Measurements from ENCODE around the gene GRIP2. TPM values are rescaled to one million over a fixed set of nuclear protein-coding genes. Genes with fewer than 3 reads are reported as not detected.

Gene GRIP2
- total RNA-seq, 2 donors from 2014 or later, result 3.7 to 3.9 TPM

DNA sequence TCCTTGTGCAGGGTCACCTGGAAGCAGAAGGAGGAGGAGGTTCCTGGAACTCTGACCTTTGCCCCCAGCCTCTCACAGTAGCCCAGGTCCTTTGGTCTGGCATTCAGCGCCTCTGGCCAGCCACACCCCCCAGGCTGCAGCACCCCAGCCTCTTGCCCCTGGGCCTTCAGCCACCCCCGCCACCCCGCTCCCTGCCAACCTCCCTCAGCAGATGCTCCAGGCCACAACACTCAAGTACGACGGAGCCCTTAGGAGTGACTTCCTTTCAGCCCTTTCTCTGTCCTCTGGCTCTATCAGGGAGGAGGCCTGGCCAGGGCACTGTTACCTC, 45.2 kb downstream of the GRIP2 start:
- intact Hi-C loops (cut with DNase I), result no loop called here
- DNase-seq (ENCODE audit: low spot score), result peak; percentile 40

DNA sequence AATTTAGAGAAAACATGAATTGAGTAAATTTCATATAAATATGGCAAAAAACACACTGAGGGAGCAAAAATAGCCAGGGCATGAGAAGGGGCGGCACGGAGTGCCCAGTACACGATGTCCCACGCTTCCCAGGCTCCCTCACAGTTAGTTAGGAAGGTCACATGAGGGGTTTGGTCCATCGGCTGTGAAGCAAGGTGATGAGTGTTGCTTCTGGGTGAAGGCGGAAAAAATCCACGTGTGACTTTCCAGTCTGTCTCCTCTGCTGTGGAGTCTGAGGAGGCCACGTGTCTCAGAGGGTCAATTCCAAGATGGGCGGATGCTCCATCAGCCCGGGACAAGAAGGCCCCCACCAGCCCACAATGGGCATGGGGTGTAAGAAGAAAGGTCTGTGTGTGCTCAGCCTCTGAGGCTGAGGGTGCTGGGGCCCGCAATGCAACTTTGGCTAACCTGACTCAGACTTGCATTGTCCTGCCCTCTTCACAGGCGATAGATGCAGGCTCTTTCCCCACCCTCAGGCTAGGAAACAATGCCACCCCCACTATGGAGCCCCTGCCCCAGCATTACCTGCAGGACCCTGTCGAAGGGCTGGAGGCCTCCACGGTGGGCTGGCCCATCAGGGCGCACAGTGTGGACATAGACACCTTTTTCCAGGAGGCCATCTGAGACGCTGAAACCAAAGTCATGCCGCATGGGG, 45.7 kb downstream of the GRIP2 start:
- intact Hi-C loops (cut with DNase I), result no loop called here
- peak; percentile 17 for DNase-seq (ENCODE audit: low spot score)

DNA sequence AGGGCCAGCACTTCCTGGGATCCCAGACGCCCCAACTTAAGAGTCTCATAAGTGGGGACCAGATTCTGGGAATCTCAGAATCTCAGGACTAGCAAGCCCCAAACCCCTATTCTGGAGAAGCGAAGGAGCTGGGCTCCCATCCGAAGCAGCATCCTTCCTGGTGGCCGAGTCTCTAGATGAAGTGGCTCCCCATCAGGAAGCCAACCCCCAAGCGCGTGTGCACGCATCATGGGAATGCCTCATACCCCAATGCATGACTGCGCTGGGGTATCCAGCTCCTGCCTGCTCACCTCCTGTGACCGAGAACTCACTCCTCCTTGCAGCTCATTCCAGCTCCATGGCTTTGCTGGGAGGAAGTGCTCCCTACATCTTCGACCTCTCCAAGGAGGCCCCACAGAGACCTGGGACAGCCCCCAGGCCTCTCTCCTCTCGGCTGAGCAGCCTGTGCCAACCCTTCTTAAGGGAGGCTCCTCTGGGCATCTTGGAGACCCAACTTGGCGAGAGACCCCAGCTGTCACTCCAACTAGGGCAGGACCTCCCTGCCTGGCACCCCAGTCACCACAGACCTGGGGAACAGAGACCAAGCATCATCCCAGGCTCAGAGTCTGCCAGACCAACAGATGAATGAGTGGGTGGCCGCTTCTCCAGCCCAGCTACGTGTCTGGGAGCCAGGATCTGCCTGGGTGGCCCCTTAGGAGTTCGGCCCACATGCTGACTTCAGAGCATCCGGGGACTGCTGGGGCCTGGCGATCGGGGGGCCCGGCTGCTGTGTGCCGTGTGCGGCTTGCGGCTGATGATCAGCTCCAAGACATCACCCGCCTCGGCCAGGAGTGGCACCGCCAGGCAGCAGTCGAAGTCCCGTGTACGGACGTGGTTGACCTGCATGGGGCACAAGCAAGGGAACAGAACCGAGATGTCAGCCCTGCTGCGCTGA, 46.9 kb downstream of the GRIP2 start:
- intact Hi-C loops (cut with DNase I), result no loop called here
- DNase-seq (ENCODE audit: low spot score), result peak; percentile 50

DNA sequence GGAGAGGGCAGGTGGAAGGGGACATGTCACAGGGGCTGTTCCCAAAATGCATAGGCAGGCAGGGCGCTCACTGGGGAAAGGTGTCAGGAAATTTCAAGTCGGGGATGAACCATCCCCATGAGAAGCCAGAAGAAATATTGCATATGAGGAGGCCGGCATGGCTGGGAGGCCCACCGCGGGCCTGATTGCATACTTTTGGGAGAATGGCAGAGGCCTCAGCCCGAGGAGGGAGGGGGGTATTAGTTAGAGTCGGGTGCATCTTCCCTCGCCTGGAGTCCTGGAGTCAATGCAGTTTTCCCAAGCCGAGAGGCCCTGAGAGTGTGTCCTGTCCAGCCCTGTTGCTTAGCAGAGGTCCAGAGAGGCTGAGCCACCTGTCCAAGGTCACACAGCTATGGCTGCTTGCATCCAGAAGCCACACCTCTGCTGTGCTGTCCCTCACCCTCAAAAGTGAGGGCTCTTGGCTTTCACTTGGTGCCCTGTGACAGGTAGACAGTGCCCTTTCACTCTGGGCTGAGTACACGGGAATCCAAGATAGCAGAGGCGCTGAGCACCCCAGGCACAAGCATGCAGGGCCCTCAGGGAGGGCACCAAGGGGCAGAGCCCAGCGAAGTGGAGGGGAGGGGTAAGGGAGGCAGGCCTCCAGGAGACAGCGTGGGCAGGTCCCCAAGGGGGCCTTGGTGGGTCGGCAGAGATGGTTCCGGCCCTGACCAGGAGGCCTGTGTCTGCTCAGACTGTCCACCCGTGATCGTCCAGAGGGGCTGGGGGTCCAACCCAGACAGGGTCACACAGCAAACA, 48.5 kb downstream of the GRIP2 start:
- intact Hi-C loops (cut with DNase I), result no loop called here
- peak; percentile 52 for DNase-seq (ENCODE audit: low spot score)

DNA sequence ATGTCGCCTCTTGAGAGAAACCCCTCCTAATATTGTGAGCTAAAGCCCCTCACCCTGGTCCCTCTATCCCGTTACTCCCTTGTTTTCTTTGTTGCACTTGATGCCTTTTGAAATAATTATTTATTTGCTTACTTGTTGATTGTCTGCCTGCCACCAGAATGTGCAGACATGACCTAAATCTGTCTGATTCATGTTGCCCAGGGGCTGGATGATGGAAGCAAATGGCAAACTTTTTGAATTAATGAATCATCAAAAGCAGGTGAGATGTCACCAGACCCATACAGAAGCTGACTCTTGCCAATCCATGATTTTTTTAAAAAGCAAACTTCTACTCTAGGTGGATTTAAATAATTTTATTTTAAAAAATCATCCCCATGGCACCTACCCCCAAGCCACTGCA, 49.3 kb downstream of the GRIP2 start:
- DNase-seq (ENCODE audit: low spot score), result no peak
- intact Hi-C loops (cut with DNase I), result no loop called here

DNA sequence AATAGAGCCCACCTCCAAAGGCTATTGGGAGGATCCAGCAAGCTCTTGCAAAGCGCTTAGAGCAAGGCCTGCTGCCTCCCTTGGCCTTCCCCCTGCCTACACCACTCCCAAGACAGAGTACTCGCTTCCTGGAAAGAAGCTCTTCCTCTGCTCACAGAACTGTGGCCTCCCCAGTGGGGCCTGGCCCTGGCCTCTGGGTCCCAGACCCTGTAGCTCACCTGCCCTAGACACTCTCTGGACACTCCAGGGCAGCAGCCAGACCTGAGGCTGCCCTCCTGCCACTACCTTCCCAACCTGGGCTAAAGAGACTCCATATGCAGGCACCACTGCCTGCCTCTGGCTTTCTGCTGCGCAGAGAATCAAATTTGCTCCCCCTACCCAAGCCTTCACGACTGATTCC, 49.9 kb downstream of the GRIP2 start:
- DNase-seq (ENCODE audit: low spot score), result peak; percentile 47
- intact Hi-C loops (cut with DNase I), result no loop called here

DNA sequence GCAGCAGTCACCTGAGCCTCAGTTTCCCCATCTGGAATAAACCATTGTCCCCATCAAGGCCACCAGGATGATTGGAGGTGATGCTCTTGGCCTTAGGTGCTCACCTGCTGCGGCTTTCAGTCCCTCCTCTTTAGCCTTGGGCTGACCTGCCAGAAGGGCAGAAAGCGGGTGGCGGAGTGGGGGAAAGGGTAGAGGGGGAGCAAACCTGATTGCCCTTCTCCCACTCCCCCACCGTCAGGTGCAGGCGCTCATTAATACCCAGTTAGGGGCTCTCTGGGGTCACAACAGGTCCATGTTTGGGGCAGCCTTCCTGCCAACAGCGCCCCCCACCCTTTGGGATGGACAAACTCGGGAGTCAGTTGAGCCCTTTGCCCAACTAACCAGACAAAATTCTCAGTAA, 50.5 kb downstream of the GRIP2 start:
- DNase-seq (ENCODE audit: low spot score), result peak; percentile 24
- intact Hi-C loops (cut with DNase I), result no loop called here

DNA sequence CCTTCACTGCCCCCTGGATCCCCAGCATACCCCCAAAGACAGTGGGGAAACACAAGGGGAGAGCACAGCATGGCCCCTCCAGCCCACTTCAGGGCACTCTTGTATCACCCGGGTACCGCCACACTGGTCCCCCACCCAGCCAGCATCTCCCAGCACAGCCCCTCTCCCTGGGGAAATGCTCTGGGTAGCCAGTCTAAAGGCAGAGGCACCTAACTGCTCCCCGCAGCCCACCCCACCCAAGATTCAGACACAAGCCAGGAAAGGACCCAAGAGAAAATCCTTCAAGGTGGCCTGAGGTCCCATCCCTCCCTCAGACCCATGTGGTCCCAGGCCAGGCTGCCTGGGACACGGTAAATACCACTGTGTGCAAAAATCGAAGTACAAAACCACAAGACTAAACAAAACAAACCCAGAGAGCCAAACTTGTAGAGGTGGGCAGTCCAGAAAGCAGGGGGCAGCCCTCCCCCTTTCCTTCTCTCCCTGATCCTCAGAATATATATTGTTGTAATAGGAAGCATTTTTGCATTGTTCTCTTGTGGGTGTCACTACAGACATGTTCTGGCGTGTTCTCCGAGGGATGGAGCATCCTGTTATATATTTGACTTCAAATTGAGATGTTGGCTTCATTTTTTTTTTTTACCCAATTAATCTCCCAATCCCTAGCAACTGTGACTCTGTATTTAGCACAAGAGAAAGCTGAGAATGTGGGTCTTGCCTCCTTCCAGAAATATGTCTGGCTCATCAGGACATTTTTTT, 51.7 kb downstream of the GRIP2 start:
- peak; percentile 62 for DNase-seq (ENCODE audit: low spot score)
- intact Hi-C loops (cut with DNase I), result no loop called here

DNA sequence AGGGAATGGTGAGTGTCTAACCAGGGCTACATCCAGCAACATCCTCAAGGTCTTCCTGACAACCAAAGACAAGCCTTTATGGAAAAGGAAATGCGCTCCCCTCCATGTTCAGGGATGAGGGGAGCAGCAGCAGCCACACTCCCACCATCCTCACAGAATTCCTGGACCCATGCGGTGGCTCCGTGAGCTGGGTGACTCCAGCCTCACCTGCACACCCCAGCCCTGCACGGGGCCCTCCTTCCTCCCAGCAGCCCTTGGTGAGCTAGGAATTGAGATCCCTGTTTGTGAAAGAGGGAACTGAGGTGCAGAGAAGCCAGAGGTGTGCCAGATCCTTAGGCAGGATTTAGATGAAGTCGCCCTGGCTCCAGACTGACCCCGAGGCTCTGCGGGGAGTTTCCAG, 52.3 kb downstream of the GRIP2 start:
- no peak for DNase-seq (ENCODE audit: low spot score)
- intact Hi-C loops (cut with DNase I), result no loop called here

DNA sequence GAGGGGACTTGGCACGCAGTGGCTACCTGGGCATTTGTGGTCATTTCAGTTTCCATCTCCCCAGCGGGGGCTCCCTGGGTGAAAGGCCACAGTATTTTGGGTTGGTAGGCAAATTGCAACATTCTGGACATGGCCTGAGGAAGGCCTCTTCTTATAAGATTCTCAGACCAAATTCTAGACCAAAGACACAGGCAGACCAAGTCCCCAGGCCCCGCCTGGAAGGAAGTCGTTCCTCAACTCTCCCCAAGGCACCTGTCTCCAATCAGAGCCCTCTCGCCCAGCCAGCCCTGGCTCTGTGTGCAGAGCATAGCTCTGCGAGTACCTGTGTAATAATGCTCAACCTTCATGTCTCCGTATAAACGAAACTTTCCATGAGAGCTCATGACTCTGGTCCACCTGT, 53.1 kb downstream of the GRIP2 start:
- DNase-seq (ENCODE audit: low spot score), result peak; percentile 47
- intact Hi-C loops (cut with DNase I), result no loop called here

DNA sequence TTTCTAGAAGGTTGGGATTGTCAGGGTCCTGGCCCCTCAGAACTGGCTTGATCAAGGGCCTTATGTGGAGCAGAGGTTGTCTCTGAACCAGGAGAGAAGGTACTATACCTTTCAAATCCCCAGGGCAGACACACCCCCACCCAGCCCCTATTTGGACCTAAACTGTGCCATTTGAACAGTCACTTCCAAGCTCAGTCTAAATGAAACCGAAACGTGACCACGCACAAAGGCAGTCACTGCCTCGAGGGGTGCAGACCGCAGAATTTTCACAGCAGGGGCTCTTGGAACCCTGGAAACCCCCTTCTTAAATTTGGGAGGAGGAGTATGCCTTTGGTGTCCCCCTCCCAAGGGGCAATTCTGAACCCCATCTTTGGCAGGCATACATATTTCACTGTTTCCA, 53.7 kb downstream of the GRIP2 start:
- peak; percentile 34 for DNase-seq (ENCODE audit: low spot score)
- intact Hi-C loops (cut with DNase I), result no loop called here

DNA sequence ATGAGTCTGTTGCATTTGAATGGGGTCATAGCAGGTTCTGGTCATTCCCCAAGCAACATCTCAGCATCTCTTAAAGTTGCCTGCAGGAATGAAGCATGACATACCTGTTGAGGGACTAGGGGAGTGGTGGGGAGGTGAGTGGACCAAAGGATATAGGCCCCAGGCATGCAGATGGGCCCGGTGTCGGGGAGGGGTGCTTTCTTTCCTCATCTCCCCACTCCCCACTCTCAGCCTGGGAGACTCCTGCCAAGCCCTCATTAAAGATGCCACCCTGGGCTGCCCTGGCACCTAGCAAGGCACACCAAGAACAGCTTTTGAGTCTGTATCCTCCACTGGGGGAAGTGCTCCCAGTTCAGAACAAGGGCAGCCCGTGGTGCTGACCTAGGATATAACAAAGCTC, 54.2 kb downstream of the GRIP2 start:
- intact Hi-C loops (cut with DNase I), result no loop called here
- peak; percentile 38 for DNase-seq (ENCODE audit: low spot score)

DNA sequence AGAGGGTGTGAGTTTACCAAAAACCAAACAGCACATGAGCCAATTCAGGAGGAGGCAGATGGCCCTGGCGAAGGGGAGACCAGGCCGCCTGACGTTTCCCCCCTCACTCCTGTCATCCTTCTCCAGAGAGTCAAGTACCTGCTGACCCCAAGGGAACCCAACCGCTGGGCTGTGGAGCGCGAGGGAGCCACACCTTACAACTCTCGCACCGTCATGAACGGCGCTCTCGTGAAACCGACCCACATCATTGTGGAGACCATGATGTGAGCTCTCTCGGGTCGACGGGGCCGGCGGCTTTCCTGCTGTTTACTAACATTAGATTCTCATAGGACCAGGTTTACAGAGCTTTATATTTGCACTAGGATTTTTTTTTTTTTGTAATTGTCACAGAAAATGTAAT, 55.4 kb downstream of the GRIP2 start:
- intact Hi-C loops (cut with DNase I), result no loop called here
- DNase-seq (ENCODE audit: low spot score), result peak; percentile 77

DNA sequence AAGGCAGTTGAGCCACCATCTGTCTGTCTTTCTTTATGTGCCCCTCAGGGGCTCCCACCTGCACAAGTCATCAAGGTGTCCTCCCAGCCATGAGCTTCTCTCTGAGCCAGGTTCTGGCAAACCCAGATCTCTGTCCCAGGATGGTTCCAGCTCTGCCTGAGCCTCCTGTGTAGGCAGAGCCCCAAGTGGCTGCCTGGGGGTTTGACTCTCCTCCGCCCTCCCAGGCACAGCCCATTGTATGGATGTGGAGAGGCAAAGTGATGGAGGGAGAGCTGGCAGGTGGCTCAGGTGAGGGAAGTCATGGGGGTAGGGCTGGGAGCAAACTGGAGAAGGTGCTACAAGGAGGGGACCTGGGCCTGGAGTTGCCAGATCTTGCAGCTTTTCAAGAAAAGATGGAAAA, 56.9 kb downstream of the GRIP2 start:
- peak; percentile 57 for DNase-seq (ENCODE audit: low spot score)
- intact Hi-C loops (cut with DNase I), result no loop called here

DNA sequence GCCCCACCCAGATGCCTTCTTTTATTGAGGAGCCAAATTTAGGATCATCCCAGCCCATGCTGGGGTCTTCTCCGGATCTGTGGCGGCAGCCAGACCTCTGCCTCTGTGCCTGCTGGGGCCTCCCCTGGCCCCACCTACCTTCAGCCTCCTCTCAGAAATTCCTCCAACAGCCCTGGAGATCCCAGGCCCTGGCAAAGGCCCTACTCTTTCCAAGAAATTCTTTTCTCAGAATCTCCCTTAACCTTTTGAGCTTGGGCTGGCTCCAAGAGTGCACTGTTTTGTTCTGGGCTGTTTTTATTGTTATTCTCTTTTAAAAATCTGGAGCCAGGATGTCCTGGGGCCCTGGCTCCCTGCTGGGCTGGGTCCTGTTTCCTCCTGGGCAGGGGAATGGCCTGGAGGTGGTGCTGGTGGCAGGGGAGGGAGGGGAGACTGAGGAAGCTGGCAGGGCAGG, 57.8 kb downstream of the GRIP2 start:
- peak; percentile 67 for DNase-seq (ENCODE audit: low spot score)

DNA sequence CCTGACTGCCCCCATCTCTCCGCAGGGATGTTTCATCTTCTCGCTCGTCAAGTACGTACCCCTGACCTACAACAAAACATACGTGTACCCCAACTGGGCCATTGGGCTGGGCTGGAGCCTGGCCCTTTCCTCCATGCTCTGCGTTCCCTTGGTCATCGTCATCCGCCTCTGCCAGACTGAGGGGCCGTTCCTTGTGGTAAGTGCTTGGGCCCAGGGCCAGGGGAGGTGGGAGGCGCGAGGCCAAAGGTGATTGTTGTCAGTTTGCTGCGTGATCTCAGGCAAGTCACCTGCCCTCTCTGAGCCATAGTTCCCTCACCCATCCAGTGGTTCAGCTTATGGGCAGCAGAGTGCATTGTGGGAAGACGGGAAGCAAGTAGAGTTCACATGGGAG, 58.5 kb downstream of the GRIP2 start:
- peak; percentile 61 for DNase-seq (ENCODE audit: low spot score)
- intact Hi-C loops (cut with DNase I), result no loop called here

More for the DNA sequence above, 57.8 kb downstream of the GRIP2 start:
- intact Hi-C loops (cut with DNase I), result no loop called here

DNA sequence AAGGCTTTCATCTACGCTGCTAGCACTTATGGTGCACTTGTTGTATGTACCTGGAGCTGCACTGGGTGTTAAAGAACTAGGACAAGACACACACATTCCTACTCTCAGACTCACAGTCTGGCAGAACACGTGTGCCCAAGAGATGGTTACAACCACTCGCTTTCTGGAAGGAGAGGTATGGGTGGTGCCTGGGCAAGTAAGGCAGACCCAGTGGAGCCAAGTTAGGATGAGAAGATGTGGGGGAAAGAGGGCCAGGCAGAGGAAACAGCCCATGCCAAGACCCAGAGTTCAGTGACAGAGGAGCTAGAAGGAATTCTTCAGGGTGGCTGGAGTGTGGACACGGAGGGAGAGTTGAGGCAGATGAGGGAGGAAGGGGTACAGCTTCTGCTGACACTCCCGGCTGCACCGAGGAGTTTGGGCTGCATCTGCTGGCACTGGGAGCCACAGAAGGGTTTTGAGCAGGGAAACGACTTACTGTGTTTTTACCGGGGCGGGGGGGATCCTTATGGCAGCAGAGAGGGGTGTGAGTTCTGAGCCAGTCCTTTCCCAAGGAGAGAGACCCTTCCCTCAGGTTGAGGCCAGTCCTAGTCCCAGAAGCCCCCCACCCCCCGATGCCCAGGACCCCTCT, 59.0 kb downstream of the GRIP2 start:
- intact Hi-C loops (cut with DNase I), result no loop called here

DNA sequence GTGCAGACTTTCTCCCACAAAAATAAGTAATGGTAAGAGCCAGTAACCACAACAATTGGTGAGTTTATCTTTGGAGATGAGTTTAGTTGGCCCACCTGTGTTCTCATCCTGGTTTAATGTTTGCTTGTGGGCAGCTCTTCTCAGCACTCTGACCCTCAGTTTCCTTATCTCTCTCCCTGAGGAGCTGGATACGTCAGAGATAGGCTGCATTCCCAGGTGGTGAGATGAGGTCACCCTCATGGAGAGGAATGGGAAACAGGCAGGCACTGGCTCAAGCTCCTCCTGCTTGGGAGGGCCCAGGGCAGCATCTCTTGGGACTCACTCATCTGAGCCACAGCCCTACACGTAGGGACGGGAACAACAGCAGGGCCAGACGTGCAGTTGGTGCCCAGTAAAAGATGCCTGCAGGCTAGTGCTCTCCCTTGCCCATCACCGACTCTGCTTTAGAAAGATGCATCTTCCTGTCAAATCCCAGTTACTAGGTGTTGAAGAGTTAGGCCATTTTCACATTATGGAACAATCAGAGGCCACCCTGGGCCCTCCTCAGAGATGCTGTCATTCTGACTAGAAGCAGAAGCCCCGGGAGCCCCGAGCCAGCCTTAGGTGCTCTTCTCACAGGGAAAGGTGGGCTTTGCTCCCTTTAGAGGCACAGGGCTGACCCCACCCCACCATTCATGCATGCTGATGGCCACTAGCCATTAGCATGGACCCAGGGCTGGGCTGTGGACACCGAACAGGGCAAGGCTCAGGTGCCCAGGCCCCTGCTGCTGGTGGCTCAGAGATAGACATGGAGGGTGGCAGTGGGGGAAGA, 59.7 kb downstream of the GRIP2 start:
- intact Hi-C loops (cut with DNase I), result no loop called here
- peak; percentile 74 for DNase-seq (ENCODE audit: low spot score)

More for the DNA sequence above, 59.0 kb downstream of the GRIP2 start:
- DNase-seq (ENCODE audit: low spot score), result peak; percentile 49

Data from posterior vena cava (tissue), 2 donors.